HEK293 (cell line): Measurements from ENCODE around the gene MSI1.

ENCODE experiments used
- CTCF ChIA-PET: fragments of 350-600 bp; formaldehyde crosslinking; extraction: SDS; loops from one replicate; lab custom pipeline; 2021; ENCODE audit warnings: antibody characterized with exemption; lab: Yijun Ruan, JAX
- POLR2A ChIA-PET: fragments of 300-600 bp; formaldehyde crosslinking; extraction: SDS; loops from one replicate; lab custom pipeline; 2020; ENCODE audit warnings: antibody characterized with exemption, inconsistent platforms; lab: Yijun Ruan, JAX
- H3K27ac ChIP-seq: fragments of 200-500 bp; sonication (Bioruptor generic); 2 replicates; pipeline ENCODE4 v1.5.1; 2014; ENCODE audit warnings: low read depth, low read length, control low read depth, inconsistent platforms; ENCODE audit errors: extremely low read depth
- H3K36me3 ChIP-seq, 2 experiments: fragments of 200-500 bp in 1 of 2; sonication (Bioruptor generic) in 1 of 2; 1 replicate in 1 of 2; 2 replicates in 1 of 2; pipeline ENCODE4 v1.5.1; 2014 to 2017; ENCODE audit warnings: inconsistent platforms in 2 of 2, low read length in 2 of 2; ENCODE audit not compliant: control insufficient read depth in 2 of 2, insufficient read depth in 1 of 2
- H3K4me1 ChIP-seq: fragments of 200-500 bp; sonication (Bioruptor generic); 2 replicates; pipeline ENCODE4 v1.5.1; 2014; ENCODE audit warnings: mild to moderate bottlenecking, low read length, inconsistent platforms; ENCODE audit not compliant: control insufficient read depth, insufficient read depth
- H3K4me3 ChIP-seq: 2 replicates; pipeline ENCODE4 v1.5.1; 2011; ENCODE audit warnings: low read depth, mild to moderate bottlenecking, control low read depth, low read length, moderate library complexity
- H3K9me3 ChIP-seq: fragments of 200-500 bp; sonication (Bioruptor generic); 2 replicates; pipeline ENCODE4 v1.5.1; 2014; ENCODE audit warnings: low read depth, low read length, inconsistent platforms; ENCODE audit not compliant: control insufficient read depth, insufficient read depth
- MYNN ChIP-seq: fragments of 450-650 bp; formaldehyde crosslinking; IDR thresholded peaks from 2 replicates; pipeline ENCODE4 v1.5.1; 2016; ENCODE audit warnings: missing biosample characterization, missing genetic modification characterization, borderline replicate concordance
- TCF7L2 ChIP-seq: IDR thresholded peaks from 2 replicates; pipeline ENCODE4 v1.6.1; 2011; ENCODE audit warnings: low read depth, mild to moderate bottlenecking, inconsistent platforms, low read length, moderate library complexity, borderline replicate concordance
- ZNF10 ChIP-seq: fragments of 450-650 bp; formaldehyde crosslinking; IDR thresholded peaks from 2 replicates; pipeline ENCODE4 v1.5.1; 2017; ENCODE audit warnings: missing biosample characterization, missing genetic modification characterization
- ZNF311 ChIP-seq: fragments of 450-650 bp; formaldehyde crosslinking; IDR thresholded peaks from 2 replicates; pipeline ENCODE4 v1.5.1; 2017; ENCODE audit warnings: missing biosample characterization, missing genetic modification characterization, borderline replicate concordance
- ZNF341 ChIP-seq: fragments of 450-650 bp; formaldehyde crosslinking; IDR thresholded peaks from 2 replicates; pipeline ENCODE4; 2016; ENCODE audit warnings: low read depth, missing biosample characterization, missing genetic modification characterization
- ZNF366 ChIP-seq: fragments of 450-650 bp; formaldehyde crosslinking; conservative IDR thresholded peaks from 2 replicates; pipeline ENCODE4 v1.5.1; 2016; ENCODE audit warnings: missing biosample characterization, missing genetic modification characterization
- ZNF555 ChIP-seq: fragments of 450-650 bp; formaldehyde crosslinking; conservative IDR thresholded peaks from 2 replicates; pipeline ENCODE4 v1.5.1; 2017; ENCODE audit warnings: missing biosample characterization, mild to moderate bottlenecking, missing genetic modification characterization, inconsistent platforms
- ZNF629 ChIP-seq: fragments of 450-650 bp; formaldehyde crosslinking; IDR thresholded peaks from 2 replicates; pipeline ENCODE4 v1.5.1; 2017; ENCODE audit warnings: missing biosample characterization, missing genetic modification characterization
- ZSCAN16 ChIP-seq: fragments of 450-650 bp; formaldehyde crosslinking; IDR thresholded peaks from 2 replicates; pipeline ENCODE4 v1.5.1; 2016; ENCODE audit warnings: missing biosample characterization, missing genetic modification characterization
- TF ChIP-seq, protein P1 (sequence below): fragments of 450-650 bp; formaldehyde crosslinking; conservative IDR thresholded peaks from 2 replicates; pipeline ENCODE4 v1.5.1; 2016; ENCODE audit warnings: low read depth, missing biosample characterization, missing genetic modification characterization
- TF ChIP-seq, protein P2 (sequence below): fragments of 450-650 bp; formaldehyde crosslinking; IDR thresholded peaks from 2 replicates; pipeline ENCODE4 v1.5.1; 2016; ENCODE audit warnings: missing biosample characterization, missing genetic modification characterization
- TF ChIP-seq, protein P3 (sequence below): fragments of 450-650 bp; formaldehyde crosslinking; IDR thresholded peaks from 2 replicates; pipeline ENCODE4 v1.5.1; 2016; ENCODE audit warnings: missing biosample characterization, missing genetic modification characterization, borderline replicate concordance

MSI1 gene

DNA sequence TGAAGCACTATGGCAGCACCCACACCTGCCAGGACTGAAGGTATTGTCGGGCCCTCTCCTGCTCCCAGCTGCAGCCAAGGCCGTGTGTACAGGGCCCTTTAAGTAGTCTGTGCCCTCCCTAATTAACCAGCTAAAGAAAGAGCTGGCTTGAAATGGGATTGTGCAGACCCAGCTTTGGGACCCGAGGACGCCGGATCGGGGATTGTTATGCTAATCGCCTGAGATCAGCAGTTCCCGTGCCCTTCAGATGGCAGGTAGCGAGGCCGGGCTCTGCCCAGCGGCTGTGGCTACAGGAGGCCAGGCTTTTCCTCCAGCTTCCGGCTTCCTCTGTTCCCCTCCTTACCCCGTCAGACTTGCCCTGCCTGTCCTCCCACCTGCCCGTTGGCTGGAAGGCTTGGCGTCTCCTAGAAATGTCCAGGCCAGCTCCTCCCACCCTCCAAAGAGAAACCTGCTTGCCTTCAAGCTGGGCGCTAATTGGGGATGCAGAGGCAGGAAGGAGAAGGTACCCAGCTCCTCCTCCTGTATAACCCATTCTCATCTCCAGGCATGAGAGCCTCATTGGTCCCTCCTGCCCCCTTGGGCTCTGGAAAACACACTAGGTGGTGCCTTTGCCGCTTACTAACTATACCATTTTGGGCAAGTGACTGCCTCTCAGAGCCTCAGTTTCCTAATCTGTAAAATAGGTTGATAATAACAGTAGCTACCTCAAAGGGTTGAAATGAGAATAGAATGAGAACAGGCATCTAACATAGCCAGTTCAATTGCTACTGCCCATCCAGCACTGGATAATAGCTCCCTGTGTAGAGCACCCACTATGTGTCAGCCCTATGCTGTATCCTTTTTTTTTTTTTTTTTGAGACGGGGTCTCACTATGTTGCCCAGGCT is 25.8 kb upstream of the MSI1 start:
- no peaks in the 10 kb centered on the region for H3K36me3 ChIP-seq
- no peaks in the 10 kb centered on the region for H3K9me3 ChIP-seq
- ChIA-PET POLR2A (interaction anchor here (0.6 to 1.3 kb wide), 3 partner anchors 13 to 148 kb away, joined by 3 to 4 read pairs (median 4); no protein-coding TSS in a partner anchor), CTCF (interaction anchor here (0.5 to 0.8 kb wide), 3 partner anchors 8 to 482 kb away, joined by 3 to 4 read pairs (median 3); no protein-coding TSS in a partner anchor)
- no peaks in the 10 kb centered on the region for H3K4me1 ChIP-seq
- H3K27ac ChIP-seq = no peak overlapping the region
- TF ChIP-seq, protein P1, sequence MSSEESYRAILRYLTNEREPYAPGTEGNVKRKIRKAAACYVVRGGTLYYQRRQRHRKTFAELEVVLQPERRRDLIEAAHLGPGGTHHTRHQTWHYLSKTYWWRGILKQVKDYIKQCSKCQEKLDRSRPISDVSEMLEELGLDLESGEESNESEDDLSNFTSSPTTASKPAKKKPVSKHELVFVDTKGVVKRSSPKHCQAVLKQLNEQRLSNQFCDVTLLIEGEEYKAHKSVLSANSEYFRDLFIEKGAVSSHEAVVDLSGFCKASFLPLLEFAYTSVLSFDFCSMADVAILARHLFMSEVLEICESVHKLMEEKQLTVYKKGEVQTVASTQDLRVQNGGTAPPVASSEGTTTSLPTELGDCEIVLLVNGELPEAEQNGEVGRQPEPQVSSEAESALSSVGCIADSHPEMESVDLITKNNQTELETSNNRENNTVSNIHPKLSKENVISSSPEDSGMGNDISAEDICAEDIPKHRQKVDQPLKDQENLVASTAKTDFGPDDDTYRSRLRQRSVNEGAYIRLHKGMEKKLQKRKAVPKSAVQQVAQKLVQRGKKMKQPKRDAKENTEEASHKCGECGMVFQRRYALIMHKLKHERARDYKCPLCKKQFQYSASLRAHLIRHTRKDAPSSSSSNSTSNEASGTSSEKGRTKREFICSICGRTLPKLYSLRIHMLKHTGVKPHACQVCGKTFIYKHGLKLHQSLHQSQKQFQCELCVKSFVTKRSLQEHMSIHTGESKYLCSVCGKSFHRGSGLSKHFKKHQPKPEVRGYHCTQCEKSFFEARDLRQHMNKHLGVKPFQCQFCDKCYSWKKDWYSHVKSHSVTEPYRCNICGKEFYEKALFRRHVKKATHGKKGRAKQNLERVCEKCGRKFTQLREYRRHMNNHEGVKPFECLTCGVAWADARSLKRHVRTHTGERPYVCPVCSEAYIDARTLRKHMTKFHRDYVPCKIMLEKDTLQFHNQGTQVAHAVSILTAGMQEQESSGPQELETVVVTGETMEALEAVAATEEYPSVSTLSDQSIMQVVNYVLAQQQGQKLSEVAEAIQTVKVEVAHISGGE (tag by site-specific recombination) = no peak
- TF ChIP-seq, protein P2, sequence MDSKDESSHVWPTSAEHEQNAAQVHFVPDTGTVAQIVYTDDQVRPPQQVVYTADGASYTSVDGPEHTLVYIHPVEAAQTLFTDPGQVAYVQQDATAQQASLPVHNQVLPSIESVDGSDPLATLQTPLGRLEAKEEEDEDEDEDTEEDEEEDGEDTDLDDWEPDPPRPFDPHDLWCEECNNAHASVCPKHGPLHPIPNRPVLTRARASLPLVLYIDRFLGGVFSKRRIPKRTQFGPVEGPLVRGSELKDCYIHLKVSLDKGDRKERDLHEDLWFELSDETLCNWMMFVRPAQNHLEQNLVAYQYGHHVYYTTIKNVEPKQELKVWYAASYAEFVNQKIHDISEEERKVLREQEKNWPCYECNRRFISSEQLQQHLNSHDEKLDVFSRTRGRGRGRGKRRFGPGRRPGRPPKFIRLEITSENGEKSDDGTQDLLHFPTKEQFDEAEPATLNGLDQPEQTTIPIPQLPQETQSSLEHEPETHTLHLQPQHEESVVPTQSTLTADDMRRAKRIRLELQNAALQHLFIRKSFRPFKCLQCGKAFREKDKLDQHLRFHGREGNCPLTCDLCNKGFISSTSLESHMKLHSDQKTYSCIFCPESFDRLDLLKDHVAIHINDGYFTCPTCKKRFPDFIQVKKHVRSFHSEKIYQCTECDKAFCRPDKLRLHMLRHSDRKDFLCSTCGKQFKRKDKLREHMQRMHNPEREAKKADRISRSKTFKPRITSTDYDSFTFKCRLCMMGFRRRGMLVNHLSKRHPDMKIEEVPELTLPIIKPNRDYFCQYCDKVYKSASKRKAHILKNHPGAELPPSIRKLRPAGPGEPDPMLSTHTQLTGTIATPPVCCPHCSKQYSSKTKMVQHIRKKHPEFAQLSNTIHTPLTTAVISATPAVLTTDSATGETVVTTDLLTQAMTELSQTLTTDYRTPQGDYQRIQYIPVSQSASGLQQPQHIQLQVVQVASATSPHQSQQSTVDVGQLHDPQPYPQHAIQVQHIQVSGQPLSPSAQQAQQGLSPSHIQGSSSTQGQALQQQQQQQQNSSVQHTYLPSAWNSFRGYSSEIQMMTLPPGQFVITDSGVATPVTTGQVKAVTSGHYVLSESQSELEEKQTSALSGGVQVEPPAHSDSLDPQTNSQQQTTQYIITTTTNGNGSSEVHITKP (tag by site-specific recombination) = no peak
- TF ChIP-seq MYNN (tag by site-specific recombination) (no peak), ZNF341 (tag by site-specific recombination) (no peak), ZSCAN16 (no peak), ZNF555 (tag by site-specific recombination) (no peak), ZNF366 (tag by site-specific recombination) (no peak), ZNF629 (no peak), TCF7L2 (no peak), ZNF10 (no peak), ZNF311 (no peak)
- TF ChIP-seq, protein P3, sequence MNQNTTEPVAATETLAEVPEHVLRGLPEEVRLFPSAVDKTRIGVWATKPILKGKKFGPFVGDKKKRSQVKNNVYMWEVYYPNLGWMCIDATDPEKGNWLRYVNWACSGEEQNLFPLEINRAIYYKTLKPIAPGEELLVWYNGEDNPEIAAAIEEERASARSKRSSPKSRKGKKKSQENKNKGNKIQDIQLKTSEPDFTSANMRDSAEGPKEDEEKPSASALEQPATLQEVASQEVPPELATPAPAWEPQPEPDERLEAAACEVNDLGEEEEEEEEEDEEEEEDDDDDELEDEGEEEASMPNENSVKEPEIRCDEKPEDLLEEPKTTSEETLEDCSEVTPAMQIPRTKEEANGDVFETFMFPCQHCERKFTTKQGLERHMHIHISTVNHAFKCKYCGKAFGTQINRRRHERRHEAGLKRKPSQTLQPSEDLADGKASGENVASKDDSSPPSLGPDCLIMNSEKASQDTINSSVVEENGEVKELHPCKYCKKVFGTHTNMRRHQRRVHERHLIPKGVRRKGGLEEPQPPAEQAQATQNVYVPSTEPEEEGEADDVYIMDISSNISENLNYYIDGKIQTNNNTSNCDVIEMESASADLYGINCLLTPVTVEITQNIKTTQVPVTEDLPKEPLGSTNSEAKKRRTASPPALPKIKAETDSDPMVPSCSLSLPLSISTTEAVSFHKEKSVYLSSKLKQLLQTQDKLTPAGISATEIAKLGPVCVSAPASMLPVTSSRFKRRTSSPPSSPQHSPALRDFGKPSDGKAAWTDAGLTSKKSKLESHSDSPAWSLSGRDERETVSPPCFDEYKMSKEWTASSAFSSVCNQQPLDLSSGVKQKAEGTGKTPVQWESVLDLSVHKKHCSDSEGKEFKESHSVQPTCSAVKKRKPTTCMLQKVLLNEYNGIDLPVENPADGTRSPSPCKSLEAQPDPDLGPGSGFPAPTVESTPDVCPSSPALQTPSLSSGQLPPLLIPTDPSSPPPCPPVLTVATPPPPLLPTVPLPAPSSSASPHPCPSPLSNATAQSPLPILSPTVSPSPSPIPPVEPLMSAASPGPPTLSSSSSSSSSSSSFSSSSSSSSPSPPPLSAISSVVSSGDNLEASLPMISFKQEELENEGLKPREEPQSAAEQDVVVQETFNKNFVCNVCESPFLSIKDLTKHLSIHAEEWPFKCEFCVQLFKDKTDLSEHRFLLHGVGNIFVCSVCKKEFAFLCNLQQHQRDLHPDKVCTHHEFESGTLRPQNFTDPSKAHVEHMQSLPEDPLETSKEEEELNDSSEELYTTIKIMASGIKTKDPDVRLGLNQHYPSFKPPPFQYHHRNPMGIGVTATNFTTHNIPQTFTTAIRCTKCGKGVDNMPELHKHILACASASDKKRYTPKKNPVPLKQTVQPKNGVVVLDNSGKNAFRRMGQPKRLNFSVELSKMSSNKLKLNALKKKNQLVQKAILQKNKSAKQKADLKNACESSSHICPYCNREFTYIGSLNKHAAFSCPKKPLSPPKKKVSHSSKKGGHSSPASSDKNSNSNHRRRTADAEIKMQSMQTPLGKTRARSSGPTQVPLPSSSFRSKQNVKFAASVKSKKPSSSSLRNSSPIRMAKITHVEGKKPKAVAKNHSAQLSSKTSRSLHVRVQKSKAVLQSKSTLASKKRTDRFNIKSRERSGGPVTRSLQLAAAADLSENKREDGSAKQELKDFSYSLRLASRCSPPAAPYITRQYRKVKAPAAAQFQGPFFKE (tag by site-specific recombination) = no peak
- H3K4me3 ChIP-seq = no peak overlapping the region
